CMK (cell line): ENCODE results near the gene SCARB2.

ENCODE experiments used
- DNase-seq: peaks from one replicate; pipeline ENCODE4 v3.0.0-alpha.2; 2010; ENCODE audit warnings: low read depth

SCARB2 gene

GRCh38 chr4:76148142-76148865 lies 65.3 kb downstream of the SCARB2 start, which contains the start of gene NUP54:
TSS of gene NUP54 (minus strand) at chr4:76148397. CDS start at chr4:76148374, 23 bp downstream.
- DNase-seq, result peak; percentile 87

- peak; percentile 54 for DNase-seq
Measured at GRCh38 chr4:76147454-76148141, 66.0 kb downstream of the SCARB2 start.

GRCh38 chr4:76144546-76144945 lies 69.1 kb downstream of the SCARB2 start:
- DNase-seq, result no peak

- DNase-seq, result no peak
Measured at GRCh38 chr4:76141241-76141640, 72.4 kb downstream of the SCARB2 start.

GRCh38 chr4:76127754-76128153 lies 85.9 kb downstream of the SCARB2 start:
- DNase-seq, result no peak

- DNase-seq, result no peak
Measured at GRCh38 chr4:76125816-76126215, 87.8 kb downstream of the SCARB2 start.

- DNase-seq, result no peak
Measured at GRCh38 chr4:76120199-76120598, 93.4 kb downstream of the SCARB2 start.

GRCh38 chr4:76117536-76117935 lies 96.1 kb downstream of the SCARB2 start:
- no peak for DNase-seq

GRCh38 chr4:76116821-76117220 lies 96.8 kb downstream of the SCARB2 start:
- DNase-seq, result no peak
